Effector memory CD4-positive, alpha-beta T cell (primary cell): ENCODE results near the gene DHX8.

Experiments used
- DNase-seq, 3 donors: peaks; one replicate each; pipeline ENCODE4 v3.0.0-alpha.2; 2020
- H3K27ac ChIP-seq: 2 replicates; pipeline ENCODE4 v1.7.0; 2013; ENCODE audit warnings: mild to moderate bottlenecking, low read length, moderate library complexity; ENCODE audit not compliant: insufficient read depth, poor library complexity, severe bottlenecking
- H3K27me3 ChIP-seq: replicated peaks from 2 replicates; pipeline ENCODE4 v1.7.0; 2013; ENCODE audit warnings: mild to moderate bottlenecking, low read length; ENCODE audit not compliant: insufficient read depth, control insufficient read depth, poor library complexity, severe bottlenecking
- H3K36me3 ChIP-seq: 2 replicates; pipeline ENCODE4 v1.7.0; 2013; ENCODE audit warnings: mild to moderate bottlenecking, low read length, moderate library complexity; ENCODE audit not compliant: control insufficient read depth, insufficient read depth
- H3K4me1 ChIP-seq: 2 replicates; pipeline ENCODE4 v1.7.0; 2013; ENCODE audit warnings: low read length, mild to moderate bottlenecking; ENCODE audit not compliant: control insufficient read depth, insufficient read depth, poor library complexity, severe bottlenecking
- H3K4me3 ChIP-seq: 2 replicates; pipeline ENCODE4 v1.7.0; 2013; ENCODE audit warnings: low read length, low read depth, mild to moderate bottlenecking; ENCODE audit not compliant: insufficient read depth, poor library complexity, severe bottlenecking
- H3K9me3 ChIP-seq: 2 replicates; pipeline ENCODE4 v1.7.0; 2013; ENCODE audit warnings: mild to moderate bottlenecking, low read length, moderate library complexity; ENCODE audit not compliant: control insufficient read depth

Gene DHX8

DNA sequence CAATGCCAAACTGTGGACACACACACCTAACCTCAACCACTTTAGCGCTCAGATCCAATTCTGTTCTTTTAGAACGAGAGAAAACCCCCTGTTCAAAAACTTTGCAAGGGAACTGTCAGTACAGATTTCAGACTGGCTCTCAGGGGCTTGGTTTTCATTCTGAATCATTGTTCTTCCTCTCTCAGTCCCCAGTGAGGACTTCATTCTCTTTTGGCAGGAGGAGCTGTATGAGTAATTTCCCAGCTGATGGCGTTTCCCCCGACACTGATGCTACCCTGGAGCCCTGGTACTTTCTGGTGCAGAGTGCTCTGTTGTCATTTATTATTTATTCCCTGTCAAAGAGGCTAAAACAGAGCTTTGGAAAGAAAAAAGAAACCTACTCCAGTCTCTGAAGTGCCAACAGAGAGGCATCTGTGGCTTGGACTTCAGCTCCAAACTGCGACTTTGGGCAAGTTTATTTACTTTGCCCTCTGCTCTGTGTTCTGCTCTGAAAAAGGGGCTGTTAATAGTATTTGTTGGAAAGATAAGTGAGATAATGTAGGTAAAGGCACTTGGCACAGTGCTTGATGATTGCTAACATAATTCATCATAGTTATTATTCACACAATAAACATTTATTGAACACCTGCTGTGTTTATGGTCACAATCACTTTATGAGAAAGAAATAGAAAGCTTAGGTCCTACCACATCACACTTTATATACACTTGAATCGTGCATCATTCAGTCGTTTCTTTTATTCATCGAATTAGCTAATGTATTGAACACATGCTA is 34.0 kb downstream of the DHX8 start:
- no peak for DNase-seq
- H3K4me3 ChIP-seq, result no peak overlapping the region
- H3K9me3 ChIP-seq, result no peaks in the 10 kb centered on the region
- no peaks in the 10 kb centered on the region for H3K4me1 ChIP-seq
- no peaks in the 10 kb centered on the region for H3K27me3 ChIP-seq
- H3K27ac ChIP-seq, result no peak overlapping the region
- peaks cover 79% of the 10 kb centered on the region for H3K36me3 ChIP-seq

DNA sequence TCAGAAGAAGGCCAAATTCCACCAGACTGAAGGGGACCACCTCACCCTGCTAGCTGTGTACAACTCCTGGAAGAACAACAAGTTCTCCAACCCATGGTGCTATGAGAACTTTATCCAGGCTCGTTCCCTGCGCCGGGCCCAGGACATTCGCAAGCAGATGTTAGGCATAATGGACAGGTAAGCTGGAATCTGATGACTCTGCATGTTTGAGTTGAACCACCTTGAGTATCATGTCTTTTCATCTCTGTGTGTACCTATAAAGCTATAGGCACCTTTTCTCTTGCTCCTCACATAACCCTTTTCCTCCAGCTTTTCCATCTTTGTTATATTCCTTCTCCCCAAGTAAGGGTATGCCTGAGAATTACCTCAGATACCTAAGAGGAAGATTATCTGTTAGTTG is 37.6 kb downstream of the DHX8 start:
- Histone ChIP-seq H3K27me3 (no peaks in the 10 kb centered on the region), H3K36me3 (peaks cover 78% of the 10 kb centered on the region), H3K4me1 (no peaks in the 10 kb centered on the region), H3K27ac (no peak overlapping the region), H3K9me3 (no peaks in the 10 kb centered on the region), H3K4me3 (no peak overlapping the region)
- DNase-seq, result no peak

DNA sequence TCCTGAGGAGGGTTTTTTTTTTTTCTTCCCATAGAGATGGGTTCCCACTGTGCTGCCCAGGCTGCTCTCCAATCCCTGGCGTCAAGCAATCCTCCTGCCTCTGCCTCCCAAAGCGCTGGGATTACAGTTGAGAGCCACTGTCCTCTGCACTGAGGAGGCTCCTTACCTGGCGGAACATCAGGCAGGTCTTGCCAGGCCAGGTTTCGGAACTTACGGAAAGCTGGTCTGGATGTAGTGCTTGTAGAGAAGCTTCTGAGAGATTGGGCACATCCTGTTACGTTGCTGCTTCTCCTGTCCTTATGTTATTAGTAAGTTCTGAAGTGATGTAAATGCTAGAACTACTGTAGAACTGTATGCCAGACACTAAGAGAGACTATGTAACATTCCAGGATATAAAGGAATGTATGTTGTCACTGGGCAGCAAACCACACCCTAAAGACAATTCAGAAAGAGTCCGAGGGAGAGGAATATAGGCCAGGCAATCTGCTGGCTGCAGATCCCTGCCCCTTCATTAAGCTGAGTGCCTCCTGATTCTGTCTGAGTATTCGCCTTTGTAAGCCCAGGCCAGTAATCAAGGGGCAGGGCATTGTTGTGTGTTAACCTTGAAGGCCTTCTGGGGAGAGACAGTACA is 41.3 kb downstream of the DHX8 start:
- Histone ChIP-seq H3K4me3 (no peak overlapping the region), H3K27me3 (no peaks in the 10 kb centered on the region), H3K27ac (no peak overlapping the region), H3K36me3 (peaks cover 60% of the 10 kb centered on the region), H3K4me1 (no peaks in the 10 kb centered on the region), H3K9me3 (no peaks in the 10 kb centered on the region)
- DNase-seq, result no peak

DNA sequence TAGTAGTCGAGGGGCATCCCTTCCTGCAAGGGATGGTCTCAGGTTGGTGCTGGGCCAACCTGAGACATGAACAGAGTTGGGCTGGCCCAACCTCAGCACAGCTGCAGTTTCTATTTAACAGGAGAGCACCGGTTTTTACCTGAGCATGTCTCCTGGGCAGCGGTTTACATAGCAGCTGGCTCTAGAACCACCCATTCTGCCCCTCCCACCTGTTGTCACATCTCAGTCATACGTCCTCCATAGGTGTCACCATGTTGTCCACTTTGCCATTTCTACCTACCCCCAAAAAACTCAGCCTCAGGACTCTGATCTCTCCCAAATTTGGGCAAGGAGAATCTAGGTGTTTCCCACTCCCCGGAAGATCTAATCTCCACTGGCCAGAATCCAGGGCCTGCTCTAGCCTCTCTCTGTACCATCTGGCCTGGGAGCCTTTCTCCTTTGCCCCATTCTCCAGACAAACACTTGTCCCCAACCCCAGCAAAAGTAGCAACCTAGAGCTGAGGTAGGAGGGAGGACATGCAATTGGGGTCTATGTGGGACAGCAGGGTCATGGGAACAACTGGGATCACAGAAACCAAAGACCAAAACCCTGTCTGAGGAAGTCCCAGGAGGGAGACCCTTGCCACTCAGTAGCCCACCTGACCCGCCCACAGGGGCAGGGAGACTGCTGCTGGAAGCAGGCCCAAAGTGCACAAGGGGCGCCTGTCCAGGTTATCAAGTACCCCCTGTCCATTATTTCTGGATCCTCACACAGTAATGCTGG is 43.3 kb downstream of the DHX8 start:
- Histone ChIP-seq H3K27me3 (no peaks in the 10 kb centered on the region), H3K27ac (no peak overlapping the region), H3K4me3 (no peak overlapping the region), H3K4me1 (no peaks in the 10 kb centered on the region), H3K36me3 (peaks cover 40% of the 10 kb centered on the region), H3K9me3 (no peaks in the 10 kb centered on the region)
- DNase-seq, result no peak

- Histone ChIP-seq H3K4me1 (no peaks in the 10 kb centered on the region), H3K27ac (no peak overlapping the region), H3K27me3 (no peaks in the 10 kb centered on the region), H3K4me3 (no peak overlapping the region), H3K36me3 (peaks cover 32% of the 10 kb centered on the region), H3K9me3 (no peaks in the 10 kb centered on the region)
- DNase-seq, result no peak
Observed at GRCh38 chr17:43528319-43528987, 44.7 kb downstream of the DHX8 start.

DNA sequence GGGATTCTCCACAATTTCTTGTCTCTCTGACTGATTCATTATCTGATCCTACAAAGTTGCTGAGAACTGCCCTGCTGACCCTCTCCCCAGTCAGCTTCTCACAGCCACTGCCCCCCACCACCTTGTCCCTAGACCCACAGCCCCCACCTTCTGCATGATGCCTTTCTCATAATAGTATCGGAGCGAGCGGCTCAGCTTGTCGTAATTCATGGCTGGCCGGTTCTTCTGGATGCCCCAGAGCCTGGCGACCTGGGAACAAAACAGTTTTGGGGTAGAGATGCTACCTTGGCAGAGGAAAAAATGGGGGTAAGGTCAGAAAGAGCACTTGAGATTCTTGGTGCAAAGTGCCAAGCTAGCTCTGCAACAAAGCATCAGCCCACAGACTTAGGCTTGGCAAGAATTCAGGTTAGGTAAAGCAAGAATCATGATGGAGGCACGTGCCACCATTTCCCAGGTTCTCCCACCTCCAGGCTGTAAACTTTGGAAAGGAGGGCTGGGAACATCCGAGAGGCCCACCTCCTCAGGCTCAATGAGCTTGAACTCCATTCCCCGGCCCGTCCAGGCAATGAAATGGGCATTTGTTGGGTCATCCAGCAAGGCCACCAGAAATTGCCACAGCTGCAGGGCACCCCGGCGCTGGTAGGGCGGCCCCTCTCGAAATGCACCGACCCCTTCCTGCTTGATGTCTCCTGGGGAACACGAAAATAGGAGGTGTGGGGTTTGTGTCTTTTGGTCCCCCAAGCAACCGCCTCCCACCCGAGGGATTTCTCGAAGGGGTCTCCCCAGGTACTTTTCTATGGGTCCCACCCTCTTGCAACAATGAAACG is 45.4 kb downstream of the DHX8 start:
- H3K27me3 ChIP-seq, result no peaks in the 10 kb centered on the region
- peaks cover 24% of the 10 kb centered on the region for H3K36me3 ChIP-seq
- H3K9me3 ChIP-seq, result no peaks in the 10 kb centered on the region
- H3K4me1 ChIP-seq, result no peaks in the 10 kb centered on the region
- no peak overlapping the region for H3K27ac ChIP-seq
- no peak for DNase-seq
- H3K4me3 ChIP-seq, result no peak overlapping the region

DNA sequence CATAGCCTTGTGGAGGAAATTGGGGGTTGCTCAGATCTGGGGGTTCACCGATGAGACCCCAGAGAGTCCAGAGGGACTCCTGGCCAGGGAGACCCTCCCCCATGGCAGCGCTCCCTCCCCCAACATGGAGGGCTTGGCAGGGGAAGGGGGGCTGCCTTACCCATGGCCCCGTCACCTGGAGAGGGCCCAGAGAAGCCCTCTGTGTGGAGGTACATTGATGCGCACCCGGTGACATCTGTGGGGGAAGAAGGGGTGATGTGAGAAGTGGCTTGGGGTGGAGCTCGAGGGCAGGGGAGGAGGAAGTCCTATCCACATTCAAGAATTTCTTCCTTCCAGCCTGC is 46.1 kb downstream of the DHX8 start:
- DNase-seq, result no peak
- peaks cover 17% of the 10 kb centered on the region for H3K36me3 ChIP-seq
- H3K27me3 ChIP-seq, result no peaks in the 10 kb centered on the region
- H3K4me3 ChIP-seq, result no peak overlapping the region
- no peaks in the 10 kb centered on the region for H3K9me3 ChIP-seq
- no peak overlapping the region for H3K27ac ChIP-seq
- no peaks in the 10 kb centered on the region for H3K4me1 ChIP-seq

DNA sequence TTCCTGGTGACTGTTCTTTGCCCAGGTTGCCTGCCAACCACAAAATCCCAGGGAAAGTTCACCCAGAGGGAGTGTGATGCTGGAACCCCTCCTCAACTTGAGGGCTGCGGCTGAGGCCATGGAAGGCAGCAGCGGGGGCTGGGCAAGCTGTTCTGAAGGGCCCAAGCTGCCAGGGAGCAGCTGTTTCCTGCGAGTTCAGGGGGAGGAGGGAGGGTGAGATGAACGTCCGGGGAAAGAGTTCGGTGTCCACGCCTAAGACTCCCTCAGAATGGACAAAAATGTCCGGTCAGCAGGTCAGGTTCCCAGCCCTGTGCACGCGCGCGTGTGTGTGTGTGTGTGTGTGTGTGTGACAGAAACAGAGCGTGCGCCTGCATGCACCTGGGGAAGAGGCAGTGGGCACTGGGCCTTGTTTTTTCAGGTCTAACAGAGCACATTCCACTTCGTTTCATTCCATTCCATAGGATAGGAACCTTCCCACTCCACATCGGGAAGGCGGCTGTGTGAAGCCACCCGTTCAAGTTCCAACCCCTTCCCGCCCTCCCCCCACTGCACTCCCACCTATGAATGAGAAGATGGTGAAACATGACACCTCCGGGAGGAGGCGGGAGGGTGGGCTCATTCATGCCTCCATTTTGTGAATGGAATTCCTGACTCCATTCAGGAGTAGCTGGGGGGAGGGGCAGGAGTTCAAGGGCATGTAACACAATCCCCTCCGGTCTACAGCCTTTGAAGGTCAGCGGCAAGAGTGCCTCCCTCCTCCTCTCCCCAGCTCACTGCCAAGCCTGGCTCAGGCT is 46.7 kb downstream of the DHX8 start:
- Histone ChIP-seq H3K36me3 (peaks cover 11% of the 10 kb centered on the region), H3K27me3 (no peaks in the 10 kb centered on the region), H3K27ac (no peak overlapping the region), H3K4me1 (no peaks in the 10 kb centered on the region), H3K9me3 (no peaks in the 10 kb centered on the region), H3K4me3 (no peak overlapping the region)
- DNase-seq, result no peak

DNA sequence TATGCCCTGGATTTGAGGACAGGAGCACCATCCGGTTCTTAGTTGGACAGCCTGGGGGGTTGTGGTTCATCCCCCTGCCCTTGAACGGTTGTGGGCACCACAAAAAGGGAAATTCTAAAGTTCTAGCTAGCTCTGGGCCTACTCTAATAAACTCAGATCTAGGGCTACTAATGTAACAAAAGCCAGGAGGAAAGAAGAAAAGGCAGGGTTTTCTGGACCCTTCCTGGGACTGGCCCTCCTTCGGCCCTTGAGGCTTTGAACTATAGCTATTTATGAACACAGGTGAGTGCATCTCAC is 47.3 kb downstream of the DHX8 start:
- peaks cover 10% of the 10 kb centered on the region for H3K36me3 ChIP-seq

More for the DNA sequence above, 47.3 kb downstream of the DHX8 start:
- no peak overlapping the region for H3K27ac ChIP-seq
- no peaks in the 10 kb centered on the region for H3K9me3 ChIP-seq
- H3K4me1 ChIP-seq, result no peaks in the 10 kb centered on the region
- DNase-seq, result no peak
- no peaks in the 10 kb centered on the region for H3K27me3 ChIP-seq
- no peak overlapping the region for H3K4me3 ChIP-seq
